Ovary (tissue), 3 donors: ENCODE measurements around the gene SPAST.
"Not testable (repeated sequence)": the region's sequence is repeated elsewhere in the genome, so short reads cannot be mapped to it uniquely, and the experiment has no call there.

Experiments
- POLR2A ChIP-seq: fragments of 450-650 bp; IDR thresholded peaks from one replicate; pipeline ENCODE4 v1.6.1; 2017; ENCODE audit warnings: antibody characterized with exemption, mild to moderate bottlenecking, moderate library complexity
- TF ChIP-seq, protein P1 (sequence below), 3 donors: fragments of 450-650 bp in 2 of 3; fragments of 200-600 bp in 1 of 3; IDR thresholded peaks; one replicate each; pipeline versions ENCODE4 v1.5.1 to v1.8.0; 2016 to 2022; ENCODE audit warnings: antibody characterized with exemption in 3 of 3, mild to moderate bottlenecking in 1 of 3
- donor health status: DM: no; HTN: no; CAD: no.

DNA sequence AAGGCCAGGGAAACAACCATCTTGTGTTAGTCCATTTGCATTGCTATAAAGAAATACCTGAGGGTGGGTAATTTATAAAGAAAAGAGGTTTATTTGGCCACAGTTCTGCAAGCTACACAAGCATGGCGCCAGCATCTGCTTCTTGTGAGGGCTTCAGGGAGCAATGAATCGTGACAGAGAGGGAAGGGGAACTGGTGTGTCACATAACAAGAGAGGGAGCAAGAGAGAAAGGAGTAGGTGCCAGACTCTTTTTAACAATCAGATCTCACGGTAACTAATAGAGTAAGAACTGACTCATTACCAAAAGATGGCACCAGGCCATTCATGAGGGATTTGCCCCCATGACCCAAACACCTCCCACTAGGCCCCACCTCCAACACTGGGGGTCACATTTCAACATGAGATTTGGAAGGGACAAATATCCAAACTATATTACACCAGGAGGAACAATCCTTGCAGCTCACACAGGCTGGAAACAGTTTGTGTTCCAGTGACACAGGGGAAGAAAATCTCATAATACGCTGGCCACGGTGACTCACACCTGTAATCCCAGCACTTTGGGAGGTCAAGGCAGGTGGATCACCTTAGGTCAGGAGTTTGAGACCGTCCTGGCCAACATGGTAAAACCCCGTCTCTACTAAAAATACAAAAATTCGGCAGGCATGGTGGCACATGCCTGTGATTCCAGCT is 29.0 kb upstream of the SPAST start:
- not testable (repeated sequence) for TF ChIP-seq POLR2A
- TF ChIP-seq, protein P1, sequence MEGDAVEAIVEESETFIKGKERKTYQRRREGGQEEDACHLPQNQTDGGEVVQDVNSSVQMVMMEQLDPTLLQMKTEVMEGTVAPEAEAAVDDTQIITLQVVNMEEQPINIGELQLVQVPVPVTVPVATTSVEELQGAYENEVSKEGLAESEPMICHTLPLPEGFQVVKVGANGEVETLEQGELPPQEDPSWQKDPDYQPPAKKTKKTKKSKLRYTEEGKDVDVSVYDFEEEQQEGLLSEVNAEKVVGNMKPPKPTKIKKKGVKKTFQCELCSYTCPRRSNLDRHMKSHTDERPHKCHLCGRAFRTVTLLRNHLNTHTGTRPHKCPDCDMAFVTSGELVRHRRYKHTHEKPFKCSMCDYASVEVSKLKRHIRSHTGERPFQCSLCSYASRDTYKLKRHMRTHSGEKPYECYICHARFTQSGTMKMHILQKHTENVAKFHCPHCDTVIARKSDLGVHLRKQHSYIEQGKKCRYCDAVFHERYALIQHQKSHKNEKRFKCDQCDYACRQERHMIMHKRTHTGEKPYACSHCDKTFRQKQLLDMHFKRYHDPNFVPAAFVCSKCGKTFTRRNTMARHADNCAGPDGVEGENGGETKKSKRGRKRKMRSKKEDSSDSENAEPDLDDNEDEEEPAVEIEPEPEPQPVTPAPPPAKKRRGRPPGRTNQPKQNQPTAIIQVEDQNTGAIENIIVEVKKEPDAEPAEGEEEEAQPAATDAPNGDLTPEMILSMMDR (IDR thresholded peaks at IDR 0.05), result not testable (repeated sequence)
